HEK293 (cell line): ENCODE measurements around the gene PITPNC1.

Experiments
- CTCF ChIP-seq: fragments of 450-650 bp; formaldehyde crosslinking; IDR thresholded peaks from 2 replicates; pipeline ENCODE4 v1.5.1; 2016; ENCODE audit warnings: missing biosample characterization, missing genetic modification characterization
- MEIS1 ChIP-seq: sonication (generic); formaldehyde crosslinking; IDR thresholded peaks from 2 replicates; pipeline ENCODE4 v1.8.1; 2022; ENCODE audit warnings: missing genetic modification reagents, mild to moderate bottlenecking, borderline replicate concordance
- REPIN1 ChIP-seq: fragments of 450-650 bp; formaldehyde crosslinking; IDR thresholded peaks from 2 replicates; pipeline ENCODE4 v1.5.1; 2017; ENCODE audit warnings: missing biosample characterization, missing genetic modification characterization, low read depth
- ZFP37 ChIP-seq: fragments of 450-650 bp; formaldehyde crosslinking; IDR thresholded peaks from 2 replicates; pipeline ENCODE4 v1.5.1; 2016; ENCODE audit warnings: missing biosample characterization, missing genetic modification characterization
- ZFP41 ChIP-seq: fragments of 450-650 bp; formaldehyde crosslinking; IDR thresholded peaks from 2 replicates; pipeline ENCODE4 v1.5.1; 2016; ENCODE audit warnings: missing biosample characterization, missing genetic modification characterization, borderline replicate concordance
- ZNF10 ChIP-seq: fragments of 450-650 bp; formaldehyde crosslinking; IDR thresholded peaks from 2 replicates; pipeline ENCODE4 v1.5.1; 2017; ENCODE audit warnings: missing biosample characterization, missing genetic modification characterization
- ZNF292 ChIP-seq: fragments of 450-650 bp; formaldehyde crosslinking; IDR thresholded peaks from 2 replicates; pipeline ENCODE4 v1.5.1; 2016; ENCODE audit warnings: low read depth, missing biosample characterization, missing genetic modification characterization, borderline replicate concordance
- ZNF768 ChIP-seq: fragments of 450-650 bp; formaldehyde crosslinking; IDR thresholded peaks from 2 replicates; pipeline ENCODE4 v1.5.1; 2018; ENCODE audit warnings: missing biosample characterization, mild to moderate bottlenecking, missing genetic modification characterization

DNA sequence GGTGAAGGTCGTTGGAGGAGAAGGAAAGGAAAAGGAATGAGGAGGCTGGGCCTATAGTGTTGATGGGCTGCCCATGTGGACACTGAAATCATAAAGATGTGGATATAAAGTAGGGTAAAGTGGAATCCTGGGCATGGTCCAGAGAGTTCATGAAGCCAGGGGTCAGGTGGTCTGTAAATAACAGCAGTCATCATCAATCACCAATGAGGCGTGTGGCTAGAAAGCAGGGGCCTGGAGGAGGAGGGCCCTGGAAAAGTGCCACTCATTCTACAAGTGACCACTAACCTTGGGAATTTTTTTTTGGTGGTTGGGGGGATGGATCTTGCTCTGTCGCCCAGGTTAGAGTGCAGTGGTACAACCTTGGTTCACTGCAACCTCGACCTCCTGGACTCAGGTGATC, 225.4 kb downstream of the PITPNC1 start:
- no peak for TF ChIP-seq REPIN1 (tag by site-specific recombination)
- TF ChIP-seq ZNF292 (tag by site-specific recombination) = no peak
- TF ChIP-seq MEIS1 (CRISPR knock-in tag) = no peak
- TF ChIP-seq CTCF (tag by site-specific recombination) = no peak
- no peak for TF ChIP-seq ZFP37 (tag by site-specific recombination)
- no peak for TF ChIP-seq ZNF768 (tag by site-specific recombination)
- TF ChIP-seq ZNF10 (tag by site-specific recombination) = no peak
- TF ChIP-seq ZFP41 (tag by site-specific recombination) = no peak
